Nephron progenitor cell (in vitro differentiated cells): ENCODE measurements around the gene TBX1.

Source experiments
- DNase-seq: peaks from one replicate; pipeline ENCODE4 v3.0.0; 2021
- H3K27ac Mint-ChIP-seq: 2 replicates; pipeline ENCODE4 v1.8.0; 2021; ENCODE audit warnings: mild to moderate bottlenecking, moderate library complexity, mixed read lengths
- H3K27me3 Mint-ChIP-seq: 2 replicates; pipeline ENCODE4 v1.8.0; 2021; ENCODE audit warnings: mild to moderate bottlenecking, low read depth, mixed read lengths; ENCODE audit not compliant: poor library complexity
- H3K36me3 Mint-ChIP-seq: 2 replicates; pipeline ENCODE4 v1.8.0; 2021; ENCODE audit warnings: low read depth, mixed read lengths
- H3K4me1 Mint-ChIP-seq: 2 replicates; pipeline ENCODE4 v1.8.0; 2021; ENCODE audit warnings: mixed read lengths
- H3K4me3 Mint-ChIP-seq: 2 replicates; pipeline ENCODE4 v1.8.0; 2021; ENCODE audit warnings: mild to moderate bottlenecking, moderate library complexity, mixed read lengths
- H3K9me3 Mint-ChIP-seq: 2 replicates; pipeline ENCODE4 v1.8.0; 2021; ENCODE audit warnings: mild to moderate bottlenecking, moderate library complexity, mixed read lengths
- TF ChIP-seq, protein P1 (sequence below): fragments of 200-600 bp; sonication (generic); IDR thresholded peaks from 2 replicates; pipeline ENCODE4 v1.5.0; 2021; ENCODE audit warnings: antibody characterized with exemption

TBX1 gene

DNA sequence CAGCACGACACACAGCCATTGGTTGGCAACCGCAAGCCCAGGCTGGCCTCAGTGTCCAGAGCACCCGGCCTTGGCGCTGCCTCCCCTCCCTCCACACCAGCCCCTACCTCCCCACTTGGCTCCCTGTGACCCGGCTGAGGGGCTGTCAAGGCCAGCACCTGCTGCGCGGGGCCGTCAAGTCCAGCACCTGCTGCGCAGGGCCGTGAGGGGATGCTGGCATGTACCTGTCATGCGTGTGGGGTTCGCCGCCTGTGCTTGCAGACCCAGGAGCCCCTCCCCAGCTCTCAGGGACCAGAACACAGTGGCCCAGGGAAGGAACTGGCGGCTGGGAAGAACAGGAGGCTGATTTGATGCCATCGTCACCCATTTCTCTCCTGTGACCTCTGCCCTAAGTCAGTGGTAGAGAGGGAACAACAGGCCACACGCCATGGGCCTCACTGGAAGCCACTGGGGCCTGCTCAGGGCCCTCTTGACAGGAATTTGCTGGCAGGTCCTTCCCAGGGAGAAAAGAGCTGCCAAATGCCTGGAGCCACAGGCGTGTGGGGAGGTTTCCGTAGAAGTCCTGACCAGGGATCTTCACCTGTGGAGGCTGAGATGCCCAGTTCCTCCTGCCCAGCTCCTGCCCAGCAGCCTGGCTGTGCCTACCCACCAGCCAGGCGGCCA lies 37.6 kb downstream of the TBX1 start:
- H3K9me3 Mint-ChIP-seq = peaks cover 8% of the 10 kb centered on the region
- H3K4me1 Mint-ChIP-seq = peaks cover 34% of the 10 kb centered on the region
- DNase-seq = no peak
- peaks cover 8% of the 10 kb centered on the region for H3K27me3 Mint-ChIP-seq
- H3K36me3 Mint-ChIP-seq = peaks cover 23% of the 10 kb centered on the region
- no peak overlapping the region for H3K4me3 Mint-ChIP-seq
- TF ChIP-seq, protein P1, sequence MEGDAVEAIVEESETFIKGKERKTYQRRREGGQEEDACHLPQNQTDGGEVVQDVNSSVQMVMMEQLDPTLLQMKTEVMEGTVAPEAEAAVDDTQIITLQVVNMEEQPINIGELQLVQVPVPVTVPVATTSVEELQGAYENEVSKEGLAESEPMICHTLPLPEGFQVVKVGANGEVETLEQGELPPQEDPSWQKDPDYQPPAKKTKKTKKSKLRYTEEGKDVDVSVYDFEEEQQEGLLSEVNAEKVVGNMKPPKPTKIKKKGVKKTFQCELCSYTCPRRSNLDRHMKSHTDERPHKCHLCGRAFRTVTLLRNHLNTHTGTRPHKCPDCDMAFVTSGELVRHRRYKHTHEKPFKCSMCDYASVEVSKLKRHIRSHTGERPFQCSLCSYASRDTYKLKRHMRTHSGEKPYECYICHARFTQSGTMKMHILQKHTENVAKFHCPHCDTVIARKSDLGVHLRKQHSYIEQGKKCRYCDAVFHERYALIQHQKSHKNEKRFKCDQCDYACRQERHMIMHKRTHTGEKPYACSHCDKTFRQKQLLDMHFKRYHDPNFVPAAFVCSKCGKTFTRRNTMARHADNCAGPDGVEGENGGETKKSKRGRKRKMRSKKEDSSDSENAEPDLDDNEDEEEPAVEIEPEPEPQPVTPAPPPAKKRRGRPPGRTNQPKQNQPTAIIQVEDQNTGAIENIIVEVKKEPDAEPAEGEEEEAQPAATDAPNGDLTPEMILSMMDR = no peak
- no peak overlapping the region for H3K27ac Mint-ChIP-seq

DNA sequence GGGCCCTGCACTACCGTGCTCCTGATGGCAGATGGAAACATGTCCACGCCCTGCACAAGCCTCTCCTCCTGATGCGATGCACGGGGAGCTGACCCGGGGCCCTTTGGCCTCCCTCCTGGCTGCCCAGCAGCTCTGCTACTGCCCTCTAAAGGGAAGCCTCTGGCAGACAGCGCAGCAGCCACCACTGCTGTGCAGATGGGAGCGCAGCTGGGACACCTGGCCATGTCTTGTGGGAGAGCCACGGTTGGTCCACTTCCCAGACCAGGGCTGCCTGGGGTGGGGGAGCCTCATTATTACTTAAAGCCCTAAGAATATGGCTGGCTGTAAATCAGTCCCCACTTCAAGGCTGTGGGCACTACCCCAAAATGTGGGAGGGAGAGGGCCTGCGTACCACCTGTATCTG lies 38.3 kb downstream of the TBX1 start:
- DNase-seq = no peak
- no peak overlapping the region for H3K27ac Mint-ChIP-seq
- peaks cover 36% of the 10 kb centered on the region for H3K4me1 Mint-ChIP-seq
- peaks cover 4% of the 10 kb centered on the region for H3K27me3 Mint-ChIP-seq
- H3K9me3 Mint-ChIP-seq = peaks cover under 1% of the 10 kb centered on the region
- H3K4me3 Mint-ChIP-seq = no peak overlapping the region
- TF ChIP-seq, protein P1 = no peak
- H3K36me3 Mint-ChIP-seq = peaks cover 15% of the 10 kb centered on the region

DNA sequence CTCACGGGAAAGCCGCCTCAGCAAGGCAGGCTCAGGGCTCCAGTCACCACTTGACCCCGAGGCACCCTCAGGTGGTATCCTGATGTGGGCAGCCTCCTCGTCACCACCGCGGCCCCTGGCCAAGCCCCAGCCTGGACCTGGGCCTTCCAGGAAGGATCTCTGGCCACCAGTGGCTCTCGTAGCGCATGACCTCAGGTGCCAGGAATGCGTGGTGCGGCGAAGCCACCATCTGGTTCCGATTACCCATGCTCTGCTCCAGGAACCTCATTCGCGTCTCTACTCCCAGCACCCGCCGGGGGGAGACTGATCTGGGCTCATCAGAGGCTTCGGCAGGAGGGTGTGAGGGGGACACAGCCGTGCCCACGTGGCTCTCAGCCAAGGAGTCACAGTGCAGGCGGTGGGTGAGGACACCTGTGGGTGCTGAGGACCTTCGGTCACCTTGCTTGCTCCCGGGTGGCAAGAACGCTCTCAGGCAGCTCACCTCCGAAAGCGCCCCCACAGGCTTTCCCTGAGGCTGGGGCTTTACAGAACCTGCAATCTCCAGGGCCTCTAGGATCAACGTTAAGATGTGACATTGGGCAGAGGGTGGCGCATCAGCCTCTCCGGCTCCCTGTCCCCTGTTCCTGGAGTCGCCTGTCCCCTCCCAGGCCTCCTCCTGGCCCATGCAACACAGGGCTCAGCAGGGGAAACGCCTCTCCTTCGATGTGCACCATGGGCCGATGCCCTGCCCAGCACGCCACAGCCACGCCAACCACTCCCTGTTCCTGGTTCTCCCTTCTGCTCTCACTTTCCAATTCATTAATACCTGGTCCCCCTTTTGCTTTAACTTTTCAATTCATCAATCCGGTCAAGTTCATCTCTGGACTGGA lies 39.0 kb downstream of the TBX1 start:
- Mint-ChIP-seq H3K27ac (no peak overlapping the region), H3K36me3 (peaks cover 9% of the 10 kb centered on the region), H3K4me3 (no peak overlapping the region), H3K27me3 (no peaks in the 10 kb centered on the region), H3K4me1 (peaks cover 36% of the 10 kb centered on the region), H3K9me3 (no peaks in the 10 kb centered on the region)
- DNase-seq = peak; percentile 45
- TF ChIP-seq, protein P1 = no peak

DNA sequence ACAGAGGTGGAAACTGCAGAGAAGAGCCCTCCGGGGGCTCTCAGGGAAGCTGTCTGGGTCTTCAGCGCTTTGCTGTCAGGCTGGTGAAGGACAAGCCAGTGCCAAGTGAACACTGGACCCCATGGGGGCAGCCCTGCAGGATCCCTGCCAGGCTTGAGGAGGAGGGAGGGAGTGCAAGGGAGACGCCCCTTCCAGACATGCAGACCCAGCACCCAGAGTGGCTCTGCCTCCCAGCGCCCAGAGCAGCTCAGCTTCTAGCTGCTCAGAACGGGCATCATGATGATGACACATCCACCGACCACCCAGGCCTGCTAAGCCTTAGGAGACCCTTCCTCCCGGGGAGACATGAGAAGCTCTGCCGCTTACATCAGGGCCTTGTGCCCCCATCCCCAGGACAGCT lies 39.7 kb downstream of the TBX1 start:
- H3K4me1 Mint-ChIP-seq = peaks cover 31% of the 10 kb centered on the region
- H3K27me3 Mint-ChIP-seq = no peaks in the 10 kb centered on the region
- no peak overlapping the region for H3K4me3 Mint-ChIP-seq
- no peaks in the 10 kb centered on the region for H3K9me3 Mint-ChIP-seq
- no peak overlapping the region for H3K27ac Mint-ChIP-seq
- TF ChIP-seq, protein P1 = no peak
- DNase-seq = no peak
- H3K36me3 Mint-ChIP-seq = peaks cover 4% of the 10 kb centered on the region

DNA sequence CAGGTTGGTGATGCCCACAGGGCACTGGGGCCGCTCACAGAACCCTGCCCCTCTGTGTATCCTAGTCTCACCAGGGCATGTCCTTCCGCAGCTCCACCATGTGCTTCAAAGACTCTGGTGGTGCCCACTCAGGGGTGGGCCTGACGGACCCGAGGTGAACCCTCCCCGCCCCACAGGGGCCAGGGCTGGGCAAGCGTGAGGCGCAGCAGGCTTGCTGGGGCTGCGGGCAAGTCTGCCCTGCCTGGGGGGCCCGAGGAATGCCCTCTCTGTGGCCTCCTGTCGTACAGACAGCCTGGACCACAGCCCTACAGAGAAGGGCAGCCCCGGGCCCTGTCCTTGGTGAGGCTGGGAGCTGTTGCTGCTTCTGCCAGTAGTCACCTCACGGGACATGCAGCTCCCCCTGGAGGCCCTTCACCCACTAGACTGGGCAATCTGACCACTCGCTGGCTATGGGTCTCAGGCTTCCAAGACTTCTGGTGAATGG lies 40.2 kb downstream of the TBX1 start:
- DNase-seq = no peak
- Mint-ChIP-seq H3K4me1 (peaks cover 26% of the 10 kb centered on the region), H3K4me3 (no peak overlapping the region), H3K9me3 (no peaks in the 10 kb centered on the region), H3K27me3 (peaks cover under 1% of the 10 kb centered on the region), H3K27ac (no peak overlapping the region), H3K36me3 (no peaks in the 10 kb centered on the region)
- TF ChIP-seq, protein P1 = no peak
